HG03558 (cell line): ENCODE results near the gene ANKRD50.

Experiments used
- ATAC-seq: cut with Tn5 transposase; IDR thresholded peaks from one replicate; pipeline ENCODE4 v1.9.1; 2021; ENCODE audit warnings: moderate number of reproducible peaks; ENCODE audit not compliant: unreplicated experiment; ENCODE audit errors: extremely low read depth

The ANKRD50 gene, protein sequence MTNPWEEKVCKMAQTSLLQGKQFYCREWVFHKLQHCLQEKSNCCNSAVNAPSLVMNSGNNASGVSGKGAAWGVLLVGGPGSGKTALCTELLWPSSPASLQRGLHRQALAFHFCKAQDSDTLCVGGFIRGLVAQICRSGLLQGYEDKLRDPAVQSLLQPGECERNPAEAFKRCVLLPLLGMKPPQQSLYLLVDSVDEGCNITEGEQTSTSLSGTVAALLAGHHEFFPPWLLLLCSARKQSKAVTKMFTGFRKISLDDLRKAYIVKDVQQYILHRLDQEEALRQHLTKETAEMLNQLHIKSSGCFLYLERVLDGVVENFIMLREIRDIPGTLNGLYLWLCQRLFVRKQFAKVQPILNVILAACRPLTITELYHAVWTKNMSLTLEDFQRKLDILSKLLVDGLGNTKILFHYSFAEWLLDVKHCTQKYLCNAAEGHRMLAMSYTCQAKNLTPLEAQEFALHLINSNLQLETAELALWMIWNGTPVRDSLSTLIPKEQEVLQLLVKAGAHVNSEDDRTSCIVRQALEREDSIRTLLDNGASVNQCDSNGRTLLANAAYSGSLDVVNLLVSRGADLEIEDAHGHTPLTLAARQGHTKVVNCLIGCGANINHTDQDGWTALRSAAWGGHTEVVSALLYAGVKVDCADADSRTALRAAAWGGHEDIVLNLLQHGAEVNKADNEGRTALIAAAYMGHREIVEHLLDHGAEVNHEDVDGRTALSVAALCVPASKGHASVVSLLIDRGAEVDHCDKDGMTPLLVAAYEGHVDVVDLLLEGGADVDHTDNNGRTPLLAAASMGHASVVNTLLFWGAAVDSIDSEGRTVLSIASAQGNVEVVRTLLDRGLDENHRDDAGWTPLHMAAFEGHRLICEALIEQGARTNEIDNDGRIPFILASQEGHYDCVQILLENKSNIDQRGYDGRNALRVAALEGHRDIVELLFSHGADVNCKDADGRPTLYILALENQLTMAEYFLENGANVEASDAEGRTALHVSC (N-terminal part only)

GRCh38 chr4:124712372-124713184 is at the start of gene ANKRD50:
ANKRD50 (minus strand) TSS chr4:124712732; CDS start chr4:124710511, 2,221 bp downstream.
- ATAC-seq = peak; percentile 37

- no peak for ATAC-seq
These were observed 44.6 kb upstream of the ANKRD50 start for GRCh38 chr4:124757126-124757525.

- ATAC-seq = no peak
These were observed 42.1 kb upstream of the ANKRD50 start for GRCh38 chr4:124754681-124755080.

DNA sequence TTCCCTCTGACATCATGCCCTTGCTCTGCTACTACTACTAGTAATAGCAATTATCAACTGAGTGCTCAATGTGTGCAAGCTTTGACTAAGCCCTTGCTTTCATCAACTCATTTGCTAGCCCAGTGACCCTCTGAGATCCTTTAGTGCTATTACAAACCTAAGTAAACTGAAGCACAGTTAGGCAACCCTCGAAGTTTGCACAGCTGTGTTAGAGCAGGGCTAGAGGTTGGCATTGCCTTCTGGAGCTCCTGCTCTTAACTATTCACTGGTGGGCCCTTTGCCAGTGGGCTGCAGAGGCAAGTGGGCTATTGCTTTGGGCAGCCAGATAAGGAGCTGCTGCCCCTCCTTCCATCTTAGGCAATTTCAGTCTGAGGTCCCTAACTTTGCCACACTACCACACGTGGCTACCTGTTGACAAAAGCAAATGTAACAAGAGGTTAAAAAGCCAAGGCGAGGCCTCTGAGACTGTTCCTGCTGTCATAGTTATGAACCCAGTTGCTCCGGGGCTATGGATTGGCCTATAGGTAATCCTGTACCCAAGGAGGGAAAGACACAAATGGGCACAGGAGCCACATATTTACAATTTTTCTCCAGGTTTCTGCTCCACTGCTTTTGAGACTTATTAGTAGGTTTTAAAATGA is 41.5 kb upstream of the ANKRD50 start:
- no peak for ATAC-seq

GRCh38 chr4:124749421-124749820 is 36.9 kb upstream of the ANKRD50 start:
- no peak for ATAC-seq

- ATAC-seq = no peak
These were observed 36.4 kb upstream of the ANKRD50 start for GRCh38 chr4:124748965-124749364.

- no peak for ATAC-seq
These were observed 33.7 kb upstream of the ANKRD50 start for GRCh38 chr4:124745985-124746801.

- no peak for ATAC-seq
These were observed 31.2 kb upstream of the ANKRD50 start for GRCh38 chr4:124743711-124744110.

- no peak for ATAC-seq
These were observed 28.0 kb upstream of the ANKRD50 start for GRCh38 chr4:124740501-124740900.

- no peak for ATAC-seq
These were observed 26.5 kb upstream of the ANKRD50 start for GRCh38 chr4:124738994-124739393.

GRCh38 chr4:124737619-124738018 is 25.1 kb upstream of the ANKRD50 start:
- no peak for ATAC-seq

DNA sequence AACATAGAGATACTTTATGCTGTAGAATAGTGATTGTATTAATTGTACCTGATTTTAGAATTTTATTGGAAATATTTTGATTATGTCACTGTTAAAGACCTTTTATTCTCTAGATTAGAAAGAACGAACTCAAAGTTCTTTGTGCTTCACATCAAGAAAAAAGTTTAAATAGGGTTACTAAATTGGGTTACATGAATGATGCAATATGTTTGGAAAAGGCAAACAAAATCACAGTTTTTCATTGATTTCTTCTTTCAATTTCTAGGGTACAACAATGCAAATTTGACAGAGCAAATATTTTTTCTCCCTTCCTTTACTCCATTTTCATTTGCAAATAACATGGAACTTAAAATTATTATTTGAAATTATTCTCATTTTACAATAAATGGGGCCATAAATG is 24.0 kb upstream of the ANKRD50 start:
- no peak for ATAC-seq

DNA sequence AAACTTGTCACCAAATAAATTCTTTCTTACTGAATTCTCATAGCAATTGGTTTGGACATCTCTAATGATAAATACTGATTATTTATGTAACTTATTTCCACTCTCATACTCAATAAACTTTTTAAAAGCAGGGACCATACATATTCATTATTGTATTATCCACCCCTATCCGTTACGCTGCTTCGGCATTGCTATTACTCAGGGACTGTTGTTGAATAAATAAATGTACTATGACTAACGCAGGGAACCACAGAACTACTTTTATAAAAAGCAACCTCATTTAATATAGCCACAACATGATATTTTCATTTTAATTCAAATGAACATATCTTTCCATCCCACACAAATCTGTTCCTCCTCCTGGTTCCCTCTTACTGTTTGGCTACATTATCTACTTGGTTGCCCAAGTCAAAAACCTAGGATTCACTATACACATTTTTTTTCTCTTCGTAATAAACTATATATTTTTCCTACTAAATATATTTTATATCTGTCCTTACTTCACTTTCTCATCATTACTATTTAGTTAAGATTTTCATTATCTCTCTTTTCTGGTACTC is 14.9 kb upstream of the ANKRD50 start:
- no peak for ATAC-seq

DNA sequence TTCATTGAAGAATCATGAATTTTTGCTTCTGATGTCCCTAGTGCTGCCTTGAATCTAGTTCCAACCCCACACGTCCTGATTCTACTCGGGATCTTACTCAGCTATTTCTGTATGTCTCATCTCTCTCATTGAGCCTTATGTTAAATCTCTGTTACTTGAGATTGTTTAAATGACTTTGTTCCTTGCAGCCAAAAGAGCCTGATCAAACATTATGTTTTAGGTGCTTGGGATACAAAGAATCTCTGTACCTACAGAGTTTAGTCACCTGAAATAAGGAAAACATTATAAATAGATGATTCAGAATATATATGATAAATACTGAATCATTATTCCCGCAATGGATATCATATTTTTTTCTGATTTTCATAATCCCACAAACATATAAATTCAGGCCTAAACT is 13.7 kb upstream of the ANKRD50 start:
- ATAC-seq = no peak

- no peak for ATAC-seq
These were observed 9.5 kb upstream of the ANKRD50 start for GRCh38 chr4:124722071-124722470.

DNA sequence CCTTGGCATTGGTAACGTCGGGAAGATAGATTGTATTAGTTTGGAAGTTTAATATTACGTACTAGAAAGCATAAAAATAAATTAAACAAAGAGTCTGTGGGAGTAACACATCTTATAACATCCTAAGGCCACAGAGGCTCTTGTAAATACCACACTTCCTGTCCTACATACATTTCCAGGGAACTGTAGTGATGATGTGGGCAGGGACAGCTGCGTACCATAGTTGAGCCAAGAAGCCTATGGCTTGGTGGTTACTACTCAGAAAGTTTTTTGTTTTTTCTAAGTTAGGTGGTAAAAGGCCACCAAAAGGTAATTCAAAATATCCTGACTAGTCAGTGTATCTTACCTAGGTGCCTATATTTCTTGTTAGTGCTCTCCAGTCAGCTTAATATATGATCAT is 4.6 kb upstream of the ANKRD50 start:
- ATAC-seq = no peak

- no peak for ATAC-seq
These were observed 657 bp upstream of the ANKRD50 start for GRCh38 chr4:124713185-124713592.

DNA sequence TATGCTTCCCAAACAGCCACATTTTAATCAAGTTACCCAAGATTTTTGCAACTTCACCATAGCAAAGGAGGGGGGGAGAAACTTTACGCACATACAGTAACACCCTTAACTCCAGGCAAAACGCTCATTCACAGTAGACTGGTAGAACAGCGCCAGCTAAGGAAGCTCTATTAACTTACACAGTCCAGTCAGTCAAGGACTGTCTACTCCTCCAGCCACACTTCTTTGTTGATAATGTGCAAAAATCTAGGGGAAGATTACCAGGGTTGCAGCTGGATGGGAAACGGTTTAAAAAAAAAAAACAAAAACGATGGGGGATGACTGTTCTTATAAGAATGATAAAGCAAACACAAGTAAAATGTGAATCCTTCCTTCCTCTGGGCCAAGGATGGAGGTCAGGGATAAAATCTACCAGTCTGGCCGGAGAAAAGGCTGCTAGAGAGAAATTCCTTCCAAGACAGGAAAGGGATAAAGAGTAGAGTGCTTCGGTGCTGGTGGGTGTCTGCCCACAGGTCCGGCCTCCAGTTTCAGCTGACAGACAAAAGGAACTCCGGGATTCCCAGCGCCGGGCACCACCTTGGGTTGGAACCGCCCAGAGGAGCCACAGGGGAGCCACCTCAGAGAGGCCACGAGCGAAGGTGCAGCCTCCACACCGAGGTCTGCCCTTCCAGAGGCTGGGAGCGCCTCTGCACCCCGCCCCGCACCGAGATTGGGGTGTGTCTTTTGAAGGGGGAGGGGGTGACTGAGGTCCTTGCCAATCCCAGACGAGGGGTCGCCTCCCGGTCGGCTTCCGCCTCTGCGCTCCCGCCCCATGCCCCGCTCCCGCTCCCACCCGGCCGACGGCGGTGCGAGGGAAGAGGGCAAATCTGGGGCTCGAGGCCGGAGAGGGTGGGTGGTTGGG is 811 bp downstream of the ANKRD50 start:
- ATAC-seq = no peak
